BLaER1 treated with 17β-estradiol and CSF1 and Interleukin-3, amounts not matched to agents 10 nM and 100 nM (cell line): ENCODE results near the gene MAP3K8.

Experiments used
- H3K27ac ChIP-seq, 11 experiments: shearing (Covaris generic); formaldehyde crosslinking; 2 replicates each; pipeline ENCODE4 v1.8.1; 2022
- H3K27me3 ChIP-seq, 11 experiments: shearing (Covaris generic); formaldehyde crosslinking; 2 replicates each; pipeline ENCODE4 v1.8.1; 2022
- H3K36me3 ChIP-seq, 11 experiments: shearing (Covaris generic); formaldehyde crosslinking; 2 replicates each; pipeline ENCODE4 v1.8.1; 2022
- H3K4me1 ChIP-seq, 10 experiments: shearing (Covaris generic); formaldehyde crosslinking; 2 replicates each; pipeline ENCODE4 v1.8.1; 2022
- H3K4me2 ChIP-seq, 11 experiments: shearing (Covaris generic); formaldehyde crosslinking; 2 replicates each; pipeline ENCODE4 v1.8.1; 2022
- H3K4me3 ChIP-seq, 10 experiments: shearing (Covaris generic); formaldehyde crosslinking; 2 replicates each; pipeline ENCODE4 v1.8.1; 2022
- H3K9ac ChIP-seq, 11 experiments: shearing (Covaris generic); formaldehyde crosslinking; 2 replicates each; pipeline ENCODE4 v1.8.1; 2022
- H3K9me3 ChIP-seq, 11 experiments: shearing (Covaris generic); formaldehyde crosslinking; replicated peaks in 1 of 11; 2 replicates each; pipeline ENCODE4 v1.8.1; 2022
- H4K20me1 ChIP-seq, 11 experiments: shearing (Covaris generic); formaldehyde crosslinking; 2 replicates each; pipeline ENCODE4 v1.8.1; 2022
- Cebpa-rat ChIP-seq, 11 experiments: shearing (Covaris generic); IDR thresholded peaks; 2 replicates each; pipeline ENCODE4 v1.8.1; 2022

Gene MAP3K8

GRCh38 chr10:30481603-30482002, 47.6 kb downstream of the MAP3K8 start:
- Histone ChIP-seq H3K4me3 (no peak overlapping the region), H3K27ac (no peak overlapping the region), H3K9me3 (peaks cover 32 to 56% (median 52%) of the 10 kb centered on the region in 11 experiments), H3K9ac (no peak overlapping the region), H4K20me1 (no peaks in the 10 kb centered on the region), H3K4me2 (no peak overlapping the region), H3K27me3 (no peaks in the 10 kb centered on the region), H3K36me3 (no peaks in the 10 kb centered on the region), H3K4me1 (peaks cover 0 to 7% (median 5%) of the 10 kb centered on the region in 10 experiments; a peak in 12 of 20 replicates)
- TF ChIP-seq Cebpa-rat (IDR thresholded peaks at IDR 0.05): no peak

DNA sequence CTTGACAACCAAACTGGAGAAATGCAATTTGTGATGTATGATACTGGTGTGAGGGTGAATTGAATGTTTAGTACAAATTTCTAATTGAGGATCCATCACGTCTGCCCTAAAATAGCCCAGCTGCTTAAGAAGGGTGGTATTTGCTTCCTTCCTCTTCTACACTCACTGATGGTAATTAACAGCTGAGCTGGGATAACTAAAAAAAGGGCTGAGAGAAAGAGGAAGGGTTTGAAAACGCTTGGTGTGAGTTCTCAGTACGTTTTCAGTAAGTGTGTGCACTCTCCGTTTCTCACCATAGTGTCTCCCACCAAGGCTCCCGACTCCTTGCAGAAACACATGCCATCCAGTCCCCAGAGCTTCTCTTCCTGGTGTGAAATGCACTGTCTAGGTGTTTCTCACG, 54.3 kb downstream of the MAP3K8 start:
- Histone ChIP-seq H3K27me3 (no peaks in the 10 kb centered on the region), H4K20me1 (no peaks in the 10 kb centered on the region), H3K4me1 (peaks cover 62 to 73% (median 72%) of the 10 kb centered on the region in 10 experiments), H3K4me3 (peak overlapping the region in 8 of 10 experiments; percentile 4 to 44 (median 20); a peak in 8 of 20 replicates), H3K36me3 (no peaks in the 10 kb centered on the region), H3K4me2 (peak overlapping the region; percentile 72 to 94 (median 85)), H3K9ac (peak overlapping the region; percentile 32 to 74 (median 59); a peak in 20 of 22 replicates), H3K9me3 (peaks cover 7 to 21% (median 19%) of the 10 kb centered on the region in 11 experiments; a peak in 21 of 22 replicates), H3K27ac (peak overlapping the region; percentile 59 to 88 (median 70); a peak in 21 of 22 replicates)
- no peak for TF ChIP-seq Cebpa-rat (IDR thresholded peaks at IDR 0.05)

GRCh38 chr10:30489346-30489745, 55.4 kb downstream of the MAP3K8 start:
- Histone ChIP-seq H4K20me1 (no peaks in the 10 kb centered on the region), H3K4me2 (peak overlapping the region; percentile 72 to 94 (median 85)), H3K4me3 (no peak overlapping the region), H3K9me3 (peaks cover 0 to 11% (median 9%) of the 10 kb centered on the region in 11 experiments; a peak in 19 of 22 replicates), H3K9ac (no peak overlapping the region), H3K27ac (peak overlapping the region; percentile 2 to 88 (median 69); a peak in 13 of 22 replicates), H3K27me3 (no peaks in the 10 kb centered on the region), H3K36me3 (no peaks in the 10 kb centered on the region), H3K4me1 (peaks cover 72 to 83% (median 81%) of the 10 kb centered on the region in 10 experiments)
- no peak for TF ChIP-seq Cebpa-rat (IDR thresholded peaks at IDR 0.05)

DNA sequence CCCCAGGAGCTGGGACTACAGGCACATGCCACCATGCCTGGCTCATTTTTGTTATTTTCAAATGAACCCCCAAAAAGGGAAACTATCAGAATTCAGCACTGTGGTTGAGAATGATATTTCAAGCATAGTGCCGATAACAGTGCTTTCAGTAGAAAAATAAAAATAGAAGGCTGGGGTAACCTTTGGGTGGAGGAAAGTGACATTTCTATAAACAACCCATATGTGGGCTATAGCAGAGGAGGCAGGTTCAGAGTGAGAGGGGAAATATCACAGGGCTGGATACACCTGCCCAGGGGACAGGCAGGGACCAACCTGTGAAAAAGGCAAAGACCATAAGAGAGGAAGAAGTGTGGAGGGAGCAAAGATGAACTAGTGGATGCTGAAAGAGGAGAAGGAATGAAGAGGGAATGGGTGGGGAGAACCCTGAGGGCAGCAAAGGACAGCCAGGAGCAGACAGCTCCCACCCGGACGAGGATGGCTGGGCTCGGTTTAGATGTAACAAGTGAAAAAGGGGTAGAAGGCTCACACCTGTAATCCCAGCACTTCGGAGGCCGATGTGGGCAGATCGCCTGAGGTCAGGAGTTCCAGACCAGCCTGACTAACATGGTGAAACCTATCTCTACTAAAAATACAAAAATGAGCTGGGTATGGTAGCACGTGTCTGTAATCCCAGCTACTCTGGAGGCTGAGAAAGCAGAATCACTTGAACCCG, 56.5 kb downstream of the MAP3K8 start:
- H3K9ac ChIP-seq: peak overlapping the region in 1 of 11 experiments; percentile 17; a peak in 1 of 22 replicates
- H3K27me3 ChIP-seq: no peaks in the 10 kb centered on the region
- no peaks in the 10 kb centered on the region for H4K20me1 ChIP-seq
- H3K9me3 ChIP-seq: no peaks in the 10 kb centered on the region
- H3K4me2 ChIP-seq: peak overlapping the region; percentile 37 to 94 (median 83)
- no peak for TF ChIP-seq Cebpa-rat (IDR thresholded peaks at IDR 0.05)
- H3K27ac ChIP-seq: peak overlapping the region in 9 of 11 experiments; percentile 1 to 88 (median 35); a peak in 13 of 22 replicates
- no peak overlapping the region for H3K4me3 ChIP-seq
- H3K36me3 ChIP-seq: no peaks in the 10 kb centered on the region
- H3K4me1 ChIP-seq: peaks cover 82 to 94% (median 91%) of the 10 kb centered on the region in 10 experiments

GRCh38 chr10:30491204-30491915, 57.4 kb downstream of the MAP3K8 start:
- Histone ChIP-seq H3K9me3 (no peaks in the 10 kb centered on the region), H3K4me2 (peak overlapping the region; percentile 37 to 94 (median 83)), H3K27ac (peak overlapping the region in 8 of 11 experiments; percentile 5 to 88 (median 81); a peak in 13 of 22 replicates), H3K36me3 (no peaks in the 10 kb centered on the region), H3K9ac (peak overlapping the region in 1 of 11 experiments; percentile 12; a peak in 1 of 22 replicates), H3K27me3 (no peaks in the 10 kb centered on the region), H3K4me1 (peaks cover 80 to 100% (median 93%) of the 10 kb centered on the region in 10 experiments), H4K20me1 (no peaks in the 10 kb centered on the region), H3K4me3 (no peak overlapping the region)
- TF ChIP-seq Cebpa-rat (IDR thresholded peaks at IDR 0.05): peak in 1 of 11 experiments; percentile 31; a peak in 1 of 22 replicates

GRCh38 chr10:30491916-30492515, 58.0 kb downstream of the MAP3K8 start:
- H4K20me1 ChIP-seq: no peaks in the 10 kb centered on the region
- no peaks in the 10 kb centered on the region for H3K27me3 ChIP-seq
- no peaks in the 10 kb centered on the region for H3K9me3 ChIP-seq
- peak overlapping the region in 1 of 11 experiments; percentile 12; a peak in 1 of 22 replicates for H3K9ac ChIP-seq
- H3K36me3 ChIP-seq: no peaks in the 10 kb centered on the region
- TF ChIP-seq Cebpa-rat (IDR thresholded peaks at IDR 0.05): no peak
- H3K4me2 ChIP-seq: peak overlapping the region; percentile 37 to 94 (median 83)
- peak overlapping the region in 8 of 11 experiments; percentile 19 to 88 (median 81); a peak in 10 of 22 replicates for H3K27ac ChIP-seq
- peaks cover 81 to 100% (median 94%) of the 10 kb centered on the region in 10 experiments for H3K4me1 ChIP-seq
- no peak overlapping the region for H3K4me3 ChIP-seq

- Histone ChIP-seq H3K4me1 (peaks cover 79 to 100% (median 95%) of the 10 kb centered on the region in 10 experiments), H3K27ac (peak overlapping the region; percentile 36 to 88 (median 74); a peak in 21 of 22 replicates), H3K9ac (peak overlapping the region in 9 of 11 experiments; percentile 2 to 73 (median 52); a peak in 14 of 22 replicates), H3K27me3 (no peaks in the 10 kb centered on the region), H4K20me1 (no peaks in the 10 kb centered on the region), H3K36me3 (no peaks in the 10 kb centered on the region), H3K4me2 (peak overlapping the region; percentile 62 to 94 (median 83)), H3K4me3 (peak overlapping the region in 3 of 10 experiments; percentile 7 to 41 (median 16); a peak in 4 of 20 replicates), H3K9me3 (no peaks in the 10 kb centered on the region)
- peak in 3 of 11 experiments; percentile 9 to 58 (median 12); a peak in 4 of 22 replicates for TF ChIP-seq Cebpa-rat (IDR thresholded peaks at IDR 0.05)
These were observed 59.9 kb downstream of the MAP3K8 start for GRCh38 chr10:30493609-30494530.

- H3K9me3 ChIP-seq: no peaks in the 10 kb centered on the region
- no peak for TF ChIP-seq Cebpa-rat (IDR thresholded peaks at IDR 0.05)
- H4K20me1 ChIP-seq: no peaks in the 10 kb centered on the region
- peaks cover 72 to 93% (median 89%) of the 10 kb centered on the region in 10 experiments for H3K4me1 ChIP-seq
- H3K27ac ChIP-seq: peak overlapping the region in 10 of 11 experiments; percentile 55 to 88 (median 76); a peak in 19 of 22 replicates
- peak overlapping the region in 2 of 10 experiments; percentile 5 to 18; a peak in 3 of 20 replicates for H3K4me3 ChIP-seq
- H3K4me2 ChIP-seq: peak overlapping the region; percentile 62 to 94 (median 83)
- H3K36me3 ChIP-seq: no peaks in the 10 kb centered on the region
- H3K27me3 ChIP-seq: no peaks in the 10 kb centered on the region
- H3K9ac ChIP-seq: peak overlapping the region in 8 of 11 experiments; percentile 17 to 73 (median 54); a peak in 14 of 22 replicates
These were observed 60.6 kb downstream of the MAP3K8 start for GRCh38 chr10:30494558-30494957.
